Neural crest cell (in vitro differentiated cells): Measurements from ENCODE around the gene MT1HL1. TPM values are rescaled to one million over a fixed set of nuclear protein-coding genes. Genes with fewer than 3 reads are reported as not detected.

Experiments
- DNase-seq: peaks from one replicate; pipeline ENCODE4 v3.0.0; 2021; ENCODE audit warnings: low read depth, mixed read lengths, low spot score
- H3K27ac Mint-ChIP-seq: one replicate; pipeline ENCODE4 v1.8.0; 2021; ENCODE audit warnings: mild to moderate bottlenecking, mixed read lengths; ENCODE audit not compliant: unreplicated experiment
- H3K27me3 Mint-ChIP-seq: 2 replicates; pipeline ENCODE4 v1.8.0; 2021; ENCODE audit warnings: low read depth, mild to moderate bottlenecking, mixed read lengths
- H3K36me3 Mint-ChIP-seq: 2 replicates; pipeline ENCODE4 v1.8.0; 2021; ENCODE audit warnings: low read depth, mild to moderate bottlenecking, mixed read lengths
- H3K4me1 Mint-ChIP-seq: 2 replicates; pipeline ENCODE4 v1.8.0; 2021; ENCODE audit warnings: mixed read lengths
- H3K4me3 Mint-ChIP-seq: one replicate; pipeline ENCODE4 v1.8.0; 2021; ENCODE audit warnings: mild to moderate bottlenecking, mixed read lengths
- H3K9me3 Mint-ChIP-seq: 2 replicates; pipeline ENCODE4 v1.8.0; 2021; ENCODE audit warnings: mixed read lengths
- total RNA-seq: library from RNA; stranded (reverse); gene quantifications from 2 replicates; pipeline ENCODE4 v1.2.1, GENCODE V29; 2021
- TF ChIP-seq, protein P1 (sequence below): fragments of 200-600 bp; sonication (generic); conservative IDR thresholded peaks from 2 replicates; pipeline ENCODE4 v1.5.0; 2021; ENCODE audit warnings: antibody characterized with exemption, mild to moderate bottlenecking

Gene MT1HL1
- total RNA-seq, 1 donor from 2014 or later, result not detected

DNA sequence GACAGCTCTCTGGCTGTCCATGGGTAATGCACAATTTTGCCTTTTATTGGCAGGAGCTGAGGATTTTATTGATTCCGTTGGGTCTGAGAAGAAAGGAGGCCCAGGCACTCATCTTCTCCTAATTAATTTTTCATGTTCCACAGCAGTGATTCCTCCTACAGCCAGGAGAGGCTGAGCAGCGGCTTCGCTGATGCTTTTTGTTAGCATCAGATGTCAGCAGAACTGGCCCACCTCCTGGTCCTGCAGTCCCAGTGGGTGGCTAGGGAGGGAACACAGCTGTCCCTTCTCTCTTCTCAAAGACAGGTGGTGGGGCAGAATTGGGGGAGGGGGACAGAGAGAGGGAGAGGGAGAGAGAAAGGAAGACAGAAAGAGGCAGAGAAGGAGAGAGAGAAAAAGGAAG lies 5.7 kb downstream of the MT1HL1 start:
- Mint-ChIP-seq H3K36me3 (no peaks in the 10 kb centered on the region), H3K27me3 (peaks cover 6% of the 10 kb centered on the region), H3K9me3 (no peaks in the 10 kb centered on the region)

DNA sequence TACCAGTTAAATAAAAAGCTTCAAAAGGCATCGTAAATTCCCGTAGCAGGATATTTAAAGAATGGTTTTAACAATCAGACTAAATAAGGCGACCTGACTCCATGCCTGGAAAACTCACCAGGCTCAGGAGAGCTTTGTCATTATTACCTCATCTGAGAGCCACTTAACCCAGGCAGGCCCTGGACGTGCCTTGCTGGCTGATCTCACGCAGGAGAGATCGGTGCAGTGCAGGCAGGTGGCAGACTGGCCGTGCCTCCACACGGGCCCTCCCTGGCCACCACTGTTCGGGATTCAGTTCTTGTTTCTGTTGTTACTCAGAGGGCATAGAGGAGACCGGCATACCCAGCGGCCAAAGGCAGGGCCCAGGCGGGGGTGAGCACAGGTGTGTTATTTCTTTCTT lies 6.4 kb downstream of the MT1HL1 start:
- DNase-seq, result no peak
- no peaks in the 10 kb centered on the region for H3K36me3 Mint-ChIP-seq
- H3K4me3 Mint-ChIP-seq, result no peak overlapping the region
- TF ChIP-seq, protein P1, sequence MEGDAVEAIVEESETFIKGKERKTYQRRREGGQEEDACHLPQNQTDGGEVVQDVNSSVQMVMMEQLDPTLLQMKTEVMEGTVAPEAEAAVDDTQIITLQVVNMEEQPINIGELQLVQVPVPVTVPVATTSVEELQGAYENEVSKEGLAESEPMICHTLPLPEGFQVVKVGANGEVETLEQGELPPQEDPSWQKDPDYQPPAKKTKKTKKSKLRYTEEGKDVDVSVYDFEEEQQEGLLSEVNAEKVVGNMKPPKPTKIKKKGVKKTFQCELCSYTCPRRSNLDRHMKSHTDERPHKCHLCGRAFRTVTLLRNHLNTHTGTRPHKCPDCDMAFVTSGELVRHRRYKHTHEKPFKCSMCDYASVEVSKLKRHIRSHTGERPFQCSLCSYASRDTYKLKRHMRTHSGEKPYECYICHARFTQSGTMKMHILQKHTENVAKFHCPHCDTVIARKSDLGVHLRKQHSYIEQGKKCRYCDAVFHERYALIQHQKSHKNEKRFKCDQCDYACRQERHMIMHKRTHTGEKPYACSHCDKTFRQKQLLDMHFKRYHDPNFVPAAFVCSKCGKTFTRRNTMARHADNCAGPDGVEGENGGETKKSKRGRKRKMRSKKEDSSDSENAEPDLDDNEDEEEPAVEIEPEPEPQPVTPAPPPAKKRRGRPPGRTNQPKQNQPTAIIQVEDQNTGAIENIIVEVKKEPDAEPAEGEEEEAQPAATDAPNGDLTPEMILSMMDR, result no peak
- no peaks in the 10 kb centered on the region for H3K9me3 Mint-ChIP-seq
- no peaks in the 10 kb centered on the region for H3K4me1 Mint-ChIP-seq
- H3K27me3 Mint-ChIP-seq, result peaks cover 2% of the 10 kb centered on the region
- H3K27ac Mint-ChIP-seq, result no peak overlapping the region

More for the DNA sequence above, 5.7 kb downstream of the MT1HL1 start:
- no peak overlapping the region for H3K4me3 Mint-ChIP-seq
- DNase-seq, result no peak
- no peak overlapping the region for H3K27ac Mint-ChIP-seq
- no peaks in the 10 kb centered on the region for H3K4me1 Mint-ChIP-seq
- TF ChIP-seq, protein P1, result no peak

DNA sequence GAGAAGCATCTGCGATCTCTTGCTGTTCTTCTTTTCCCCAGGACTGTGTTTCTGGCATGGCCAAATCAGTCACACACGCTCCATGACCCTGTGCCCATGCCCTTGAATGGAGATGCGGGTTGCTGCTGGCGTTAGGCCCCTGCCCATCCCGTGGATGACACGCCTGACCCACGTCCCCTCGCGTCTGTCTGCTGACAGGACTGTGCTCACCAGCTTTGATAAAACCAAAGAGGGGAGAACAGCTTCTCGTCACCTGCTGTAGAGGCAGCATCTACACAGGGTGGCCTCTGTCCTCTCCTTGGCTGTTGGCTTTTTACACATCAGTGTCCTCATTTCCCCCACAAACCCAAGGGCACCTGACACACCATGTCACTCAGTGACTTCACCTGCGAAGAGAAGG lies 6.9 kb downstream of the MT1HL1 start:
- peaks cover 2% of the 10 kb centered on the region for H3K27me3 Mint-ChIP-seq
- no peak overlapping the region for H3K27ac Mint-ChIP-seq
- no peaks in the 10 kb centered on the region for H3K4me1 Mint-ChIP-seq
- H3K36me3 Mint-ChIP-seq, result no peaks in the 10 kb centered on the region
- TF ChIP-seq, protein P1, result no peak
- no peak for DNase-seq
- H3K4me3 Mint-ChIP-seq, result no peak overlapping the region
- no peaks in the 10 kb centered on the region for H3K9me3 Mint-ChIP-seq

DNA sequence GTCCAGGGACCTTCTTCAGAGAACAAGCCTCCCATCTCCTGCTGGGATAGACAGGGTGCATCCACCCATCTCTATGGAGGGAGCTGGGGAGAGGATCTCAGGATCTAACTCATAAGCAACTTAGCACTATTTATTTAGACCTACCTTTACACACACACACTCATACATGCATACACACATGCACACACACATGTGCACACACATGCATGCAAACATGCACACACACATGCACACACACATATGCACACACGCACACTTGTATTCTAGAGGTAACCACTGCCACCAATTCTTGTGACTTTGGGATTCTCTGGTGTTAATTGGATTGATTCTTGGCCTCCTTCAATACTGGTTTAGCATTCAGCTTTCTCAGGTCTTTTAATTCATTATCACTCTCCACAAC lies 9.8 kb downstream of the MT1HL1 start:
- peaks cover 2% of the 10 kb centered on the region for H3K36me3 Mint-ChIP-seq
- H3K4me1 Mint-ChIP-seq, result no peaks in the 10 kb centered on the region
- TF ChIP-seq, protein P1, result no peak
- H3K27me3 Mint-ChIP-seq, result no peaks in the 10 kb centered on the region
- DNase-seq, result no peak
- no peak overlapping the region for H3K4me3 Mint-ChIP-seq
- H3K9me3 Mint-ChIP-seq, result peaks cover 6% of the 10 kb centered on the region
- H3K27ac Mint-ChIP-seq, result no peak overlapping the region

DNA sequence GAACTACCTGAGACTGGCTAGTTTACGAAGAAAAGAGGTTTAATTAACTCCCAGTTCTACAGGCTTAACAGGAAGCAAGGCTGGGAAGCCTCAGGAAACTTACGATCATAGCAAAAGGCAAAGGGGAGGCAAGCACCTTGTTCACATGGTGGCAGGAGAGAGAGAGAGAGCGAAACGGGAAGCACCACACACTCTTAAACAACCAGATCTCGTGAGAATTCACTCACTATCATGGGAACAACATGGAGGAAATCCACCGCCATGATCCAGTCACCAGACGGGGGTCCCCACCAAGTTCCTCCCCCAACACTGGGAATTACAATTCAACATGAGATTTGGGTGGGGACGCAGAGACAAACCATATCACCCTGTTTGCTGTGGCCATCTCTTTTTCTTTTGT lies 11.8 kb downstream of the MT1HL1 start:
- no peaks in the 10 kb centered on the region for H3K4me1 Mint-ChIP-seq
- TF ChIP-seq, protein P1, result no peak
- H3K27me3 Mint-ChIP-seq, result peaks cover 6% of the 10 kb centered on the region
- H3K27ac Mint-ChIP-seq, result no peak overlapping the region
- peaks cover 11% of the 10 kb centered on the region for H3K9me3 Mint-ChIP-seq
- no peak for DNase-seq
- H3K4me3 Mint-ChIP-seq, result no peak overlapping the region
- H3K36me3 Mint-ChIP-seq, result peaks cover 2% of the 10 kb centered on the region

DNA sequence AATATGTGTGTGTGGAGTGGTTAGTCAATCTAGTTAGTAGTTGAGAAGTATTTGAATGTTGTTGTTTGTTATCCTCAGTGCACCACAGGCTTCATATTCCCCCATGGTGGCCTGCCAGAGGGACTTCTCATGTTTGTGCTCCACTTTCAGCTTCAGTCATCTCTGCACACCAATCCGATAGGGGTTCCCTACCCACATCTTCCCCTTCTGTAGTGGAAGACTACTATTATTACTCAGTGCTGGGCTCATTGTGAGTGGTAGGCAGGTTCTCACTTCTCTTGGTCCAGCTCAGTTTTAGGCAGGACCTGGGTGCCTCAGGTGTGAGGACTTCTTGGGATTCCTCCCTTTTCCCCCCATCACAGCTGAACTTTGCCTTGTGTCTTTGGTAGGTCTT lies 14.2 kb downstream of the MT1HL1 start:
- TF ChIP-seq, protein P1, result no peak
- peaks cover 6% of the 10 kb centered on the region for H3K27me3 Mint-ChIP-seq
- peaks cover 2% of the 10 kb centered on the region for H3K36me3 Mint-ChIP-seq
- H3K4me1 Mint-ChIP-seq, result no peaks in the 10 kb centered on the region
- no peak overlapping the region for H3K27ac Mint-ChIP-seq
- H3K9me3 Mint-ChIP-seq, result peaks cover 14% of the 10 kb centered on the region
- no peak for DNase-seq
- no peak overlapping the region for H3K4me3 Mint-ChIP-seq
